AG04450 (cell line): ENCODE results near the gene HMGN3. TPM values are rescaled to one million over a fixed set of nuclear protein-coding genes. Genes with fewer than 3 reads are reported as not detected.

Experiments used
- CTCF ChIA-PET: fragments of 300-600, 350-600 bp; formaldehyde crosslinking; extraction: SDS; loops from one replicate; lab custom pipeline; 2022; ENCODE audit warnings: antibody characterized with exemption, inconsistent platforms; lab: Charles Lee
- POLR2A ChIA-PET: fragments of 350-600 bp; formaldehyde crosslinking; extraction: SDS; loops from one replicate; lab custom pipeline; 2021; ENCODE audit warnings: antibody characterized with exemption, inconsistent platforms; lab: Yijun Ruan, JAX
- DNase-seq: peaks from one replicate; pipeline ENCODE4 v3.0.0-alpha.2; 2011; ENCODE audit warnings: low read depth, low spot score
- H3K27ac ChIP-seq: one replicate; pipeline ENCODE4 v1.5.1; 2012; ENCODE audit warnings: low read depth, low read length, control low read depth
- H3K27me3 ChIP-seq: one replicate; pipeline ENCODE4 v1.6.0; 2012; ENCODE audit warnings: low read length; ENCODE audit not compliant: control insufficient read depth, insufficient read depth
- H3K4me3 ChIP-seq: 2 replicates; pipeline ENCODE4 v1.5.1; 2011; ENCODE audit warnings: mild to moderate bottlenecking, low read depth, low read length, control low read depth
- H3K9me3 ChIP-seq: 2 replicates; pipeline ENCODE4 v1.5.1; 2012; ENCODE audit warnings: low read length; ENCODE audit not compliant: control insufficient read depth, insufficient read depth
- polyA plus RNA-seq: library from polyadenylated mRNA; depleted of rRNA; stranded (reverse); fragments of >200 nt; gene quantifications from 2 replicates; pipeline ENCODE4 v1.2.3, GENCODE V29; 2011
- TF ChIP-seq, protein P1 (sequence below): IDR thresholded peaks from 2 replicates; pipeline ENCODE4 v1.5.1; 2011; ENCODE audit warnings: low read depth, low read length, control low read depth, inconsistent platforms

The HMGN3 gene
- polyA plus RNA-seq, 1 experiment, result 55.2 TPM

- ChIA-PET POLR2A (no interaction called here), CTCF (interaction anchor here (0.6 kb wide), 1 partner anchor 16 kb away, joined by 3 read pairs; no protein-coding TSS in a partner anchor)
- H3K27me3 ChIP-seq, result no peaks in the 10 kb centered on the region
- H3K4me3 ChIP-seq, result no peak overlapping the region
- H3K27ac ChIP-seq, result no peak overlapping the region
- no peak for DNase-seq
- H3K9me3 ChIP-seq, result no peaks in the 10 kb centered on the region
- TF ChIP-seq, protein P1, sequence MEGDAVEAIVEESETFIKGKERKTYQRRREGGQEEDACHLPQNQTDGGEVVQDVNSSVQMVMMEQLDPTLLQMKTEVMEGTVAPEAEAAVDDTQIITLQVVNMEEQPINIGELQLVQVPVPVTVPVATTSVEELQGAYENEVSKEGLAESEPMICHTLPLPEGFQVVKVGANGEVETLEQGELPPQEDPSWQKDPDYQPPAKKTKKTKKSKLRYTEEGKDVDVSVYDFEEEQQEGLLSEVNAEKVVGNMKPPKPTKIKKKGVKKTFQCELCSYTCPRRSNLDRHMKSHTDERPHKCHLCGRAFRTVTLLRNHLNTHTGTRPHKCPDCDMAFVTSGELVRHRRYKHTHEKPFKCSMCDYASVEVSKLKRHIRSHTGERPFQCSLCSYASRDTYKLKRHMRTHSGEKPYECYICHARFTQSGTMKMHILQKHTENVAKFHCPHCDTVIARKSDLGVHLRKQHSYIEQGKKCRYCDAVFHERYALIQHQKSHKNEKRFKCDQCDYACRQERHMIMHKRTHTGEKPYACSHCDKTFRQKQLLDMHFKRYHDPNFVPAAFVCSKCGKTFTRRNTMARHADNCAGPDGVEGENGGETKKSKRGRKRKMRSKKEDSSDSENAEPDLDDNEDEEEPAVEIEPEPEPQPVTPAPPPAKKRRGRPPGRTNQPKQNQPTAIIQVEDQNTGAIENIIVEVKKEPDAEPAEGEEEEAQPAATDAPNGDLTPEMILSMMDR, result no peak
Measured at GRCh38 chr6:79173378-79173777, 61.1 kb downstream of the HMGN3 start.

GRCh38 chr6:79170959-79171358 lies 63.5 kb downstream of the HMGN3 start:
- H3K27me3 ChIP-seq, result no peaks in the 10 kb centered on the region
- ChIA-PET CTCF (no interaction called here), POLR2A (no interaction called here)
- no peak for DNase-seq
- TF ChIP-seq, protein P1, result no peak
- H3K27ac ChIP-seq, result no peak overlapping the region
- H3K4me3 ChIP-seq, result no peak overlapping the region
- no peaks in the 10 kb centered on the region for H3K9me3 ChIP-seq

GRCh38 chr6:79170431-79170830 lies 64.1 kb downstream of the HMGN3 start:
- H3K4me3 ChIP-seq, result no peak overlapping the region
- no peaks in the 10 kb centered on the region for H3K27me3 ChIP-seq
- POLR2A ChIA-PET, result no interaction called here
- H3K27ac ChIP-seq, result no peak overlapping the region
- TF ChIP-seq, protein P1, result no peak
- no peak for DNase-seq
- CTCF ChIA-PET, result interaction anchor here (0.7 kb wide), 1 partner anchor 1637 kb away, joined by 5 read pairs; no protein-coding TSS in a partner anchor
- no peaks in the 10 kb centered on the region for H3K9me3 ChIP-seq

- Histone ChIP-seq H3K27me3 (no peaks in the 10 kb centered on the region), H3K4me3 (no peak overlapping the region), H3K27ac (no peak overlapping the region), H3K9me3 (no peaks in the 10 kb centered on the region)
- ChIA-PET CTCF (no interaction called here), POLR2A (no interaction called here)
- TF ChIP-seq, protein P1, result no peak
- no peak for DNase-seq
Measured at GRCh38 chr6:79168695-79168980, 65.8 kb downstream of the HMGN3 start.

- TF ChIP-seq, protein P1, result no peak
- DNase-seq, result no peak
- Histone ChIP-seq H3K9me3 (no peaks in the 10 kb centered on the region), H3K27ac (no peak overlapping the region), H3K27me3 (no peaks in the 10 kb centered on the region), H3K4me3 (no peak overlapping the region)
- POLR2A ChIA-PET, result no interaction called here
- CTCF ChIA-PET, result no interaction called here
Measured at GRCh38 chr6:79167931-79168694, 66.4 kb downstream of the HMGN3 start.
